SK-N-SH treated with all-trans-retinoic acid at 6 μM for 48 hours (cell line): ENCODE results near the gene FITM1.

Source experiments
- ATAC-seq: fragments of 200-7000 bp; cut with Tn5 transposase; 3 replicates; pipeline ENCODE4 v1.9.1; 2020; ENCODE audit warnings: mild to moderate bottlenecking, moderate library complexity
- ARNTL ChIP-seq: fragments of 450-650 bp; formaldehyde crosslinking; IDR thresholded peaks from 2 replicates; pipeline ENCODE4 v1.5.0; 2020; ENCODE audit warnings: low read depth, mild to moderate bottlenecking, moderate library complexity, borderline replicate concordance
- CREB5 ChIP-seq: fragments of 250-450 bp; sonication (Bioruptor Pico); IDR thresholded peaks from 2 replicates; pipeline ENCODE4 v1.5.1; 2020; ENCODE audit warnings: low read depth, mild to moderate bottlenecking, moderate library complexity
- CSDC2 ChIP-seq: fragments of 250-450 bp; sonication (Bioruptor Pico); IDR thresholded peaks from 2 replicates; pipeline ENCODE4 v1.5.0; 2020; ENCODE audit warnings: mild to moderate bottlenecking, moderate library complexity
- CSRNP3 ChIP-seq: fragments of 250-450 bp; sonication (Bioruptor Pico); IDR thresholded peaks from 2 replicates; pipeline ENCODE4 v1.5.1; 2021; ENCODE audit warnings: mild to moderate bottlenecking, moderate library complexity
- OSR1 ChIP-seq: fragments of 250-450 bp; sonication (Bioruptor Pico); IDR thresholded peaks from 2 replicates; pipeline ENCODE4 v1.8.0; 2022; ENCODE audit warnings: moderate library complexity, mild to moderate bottlenecking, inconsistent platforms
- PATZ1 ChIP-seq: fragments of 250-450 bp; sonication (Bioruptor Pico); IDR thresholded peaks from 2 replicates; pipeline ENCODE4 v1.8.0; 2020; ENCODE audit warnings: mild to moderate bottlenecking, moderate library complexity, borderline replicate concordance
- POU6F1 ChIP-seq: fragments of 250-450 bp; sonication (Bioruptor Pico); IDR thresholded peaks from 2 replicates; pipeline ENCODE4 v1.8.0; 2021; ENCODE audit warnings: low read depth, mild to moderate bottlenecking, moderate library complexity, borderline replicate concordance
- PPARA ChIP-seq: fragments of 250-450 bp; sonication (Bioruptor Pico); IDR thresholded peaks from 2 replicates; pipeline ENCODE4 v1.5.0; 2020; ENCODE audit warnings: mild to moderate bottlenecking, borderline replicate concordance
- RARB ChIP-seq: fragments of 250-450 bp; sonication (Bioruptor Pico); IDR thresholded peaks from 2 replicates; pipeline ENCODE4 v1.8.0; 2021; ENCODE audit warnings: mild to moderate bottlenecking, moderate library complexity
- SNAI2 ChIP-seq: fragments of 250-450 bp; sonication (Bioruptor Pico); IDR thresholded peaks from 2 replicates; pipeline ENCODE4 v1.5.0; 2020; ENCODE audit warnings: mild to moderate bottlenecking, moderate library complexity
- TCF4 ChIP-seq: fragments of 250-450 bp; sonication (Bioruptor Pico); IDR thresholded peaks from 2 replicates; pipeline ENCODE4 v1.8.0; 2021; ENCODE audit warnings: mild to moderate bottlenecking, moderate library complexity, borderline replicate concordance
- TOX ChIP-seq: fragments of 250-450 bp; sonication (Bioruptor Pico); IDR thresholded peaks from 2 replicates; pipeline ENCODE4 v1.8.0; 2021; ENCODE audit warnings: mild to moderate bottlenecking, moderate library complexity, borderline replicate concordance
- TSHZ2 ChIP-seq: fragments of 250-450 bp; sonication (Bioruptor Pico); IDR thresholded peaks from 2 replicates; pipeline ENCODE4 v1.5.0; 2020; ENCODE audit warnings: mild to moderate bottlenecking, moderate library complexity
- ZC3H10 ChIP-seq: fragments of 250-450 bp; sonication (Bioruptor Pico); IDR thresholded peaks from 2 replicates; pipeline ENCODE4 v1.5.1; 2021; ENCODE audit warnings: mild to moderate bottlenecking, moderate library complexity
- ZFP3 ChIP-seq: fragments of 250-450 bp; sonication (Bioruptor Pico); IDR thresholded peaks from 2 replicates; pipeline ENCODE4 v1.5.0; 2020; ENCODE audit warnings: mild to moderate bottlenecking, moderate library complexity
- ZFP30 ChIP-seq: fragments of 450-650 bp; formaldehyde crosslinking; IDR thresholded peaks from 2 replicates; pipeline ENCODE4 v1.5.0; 2022; ENCODE audit warnings: mild to moderate bottlenecking, moderate library complexity
- ZNF565 ChIP-seq: fragments of 450-650 bp; formaldehyde crosslinking; conservative IDR thresholded peaks from 2 replicates; pipeline ENCODE4 v1.5.0; 2020; ENCODE audit warnings: low read depth, mild to moderate bottlenecking, moderate library complexity
- ZNF70 ChIP-seq: fragments of 450-650 bp; formaldehyde crosslinking; IDR thresholded peaks from 2 replicates; pipeline ENCODE4 v1.5.0; 2020; ENCODE audit warnings: mild to moderate bottlenecking, moderate library complexity
- ZNF8 ChIP-seq: fragments of 450-650 bp; formaldehyde crosslinking; IDR thresholded peaks from 2 replicates; pipeline ENCODE4 v1.5.0; 2020; ENCODE audit warnings: mild to moderate bottlenecking, moderate library complexity

FITM1 gene

GRCh38 chr14:24162093-24162492, 31.6 kb downstream of the FITM1 start (continued):
- TF ChIP-seq TSHZ2 (CRISPR knock-in tag) (no peak), TOX (CRISPR knock-in tag) (no peak), ZFP30 (CRISPR knock-in tag) (no peak), CREB5 (no peak), ZNF70 (CRISPR knock-in tag) (no peak), ZC3H10 (no peak)

GRCh38 chr14:24164518-24164991, 34.1 kb downstream of the FITM1 start:
- no peak for ATAC-seq
- TF ChIP-seq ZFP3 (no peak), CREB5 (no peak), SNAI2 (CRISPR knock-in tag) (no peak), ZNF8 (no peak), RARB (CRISPR knock-in tag) (no peak), PPARA (CRISPR knock-in tag) (no peak), PATZ1 (no peak), CSRNP3 (CRISPR knock-in tag) (no peak), POU6F1 (CRISPR knock-in tag) (no peak)

GRCh38 chr14:24165785-24166184, 35.3 kb downstream of the FITM1 start:
- ATAC-seq: no peak

More at GRCh38 chr14:24165785-24166184, 35.3 kb downstream of the FITM1 start:
- TF ChIP-seq ZC3H10: no peak
- TF ChIP-seq TSHZ2 (CRISPR knock-in tag): no peak
- no peak for TF ChIP-seq ARNTL
- no peak for TF ChIP-seq OSR1 (CRISPR knock-in tag)
- TF ChIP-seq TOX (CRISPR knock-in tag): no peak
- no peak for TF ChIP-seq CSDC2 (CRISPR knock-in tag)
- TF ChIP-seq TCF4 (CRISPR knock-in tag): no peak
- no peak for TF ChIP-seq ZNF70 (CRISPR knock-in tag)
- TF ChIP-seq PPARA (CRISPR knock-in tag): no peak
- no peak for TF ChIP-seq PATZ1
- no peak for TF ChIP-seq ZNF565 (CRISPR knock-in tag)
- TF ChIP-seq CSRNP3 (CRISPR knock-in tag): no peak
